ENCODE results near the gene CPXCR1. TPM values are rescaled to one million over a fixed set of nuclear protein-coding genes. Genes with fewer than 3 reads are reported as not detected.
"Not testable (repeated sequence)": the region's sequence is repeated elsewhere in the genome, so short reads cannot be mapped to it uniquely, and the experiment has no call there.

The CPXCR1 gene
- total RNA-seq (2021; ENCODE audit: unreplicated experiment) (not detected), Bru-seq, nascent RNA (not detected), BruChase-seq, experiment 1, labeled RNA remaining after a 2-hour chase (not detected), BruChase-seq, experiment 2, labeled RNA remaining after a 6-hour chase (not detected)
- polyA plus RNA-seq (2012; ENCODE audit: insufficient read length): not detected
- long read RNA-seq: 0 reads

GRCh38 chrX:88746925-88747324 is at the start of gene CPXCR1:
CPXCR1 (plus strand) TSS chrX:88747225; CDS start chrX:88753415, 6,190 bp downstream.
- TF ChIP-seq CTCF (IDR thresholded peaks at IDR 0.05): no peak
- intact Hi-C loops (cut with micrococcal nuclease; ENCODE audit: unreplicated experiment): no loop called here
- H3K27me3 ChIP-seq (ENCODE audit: control insufficient read depth, insufficient read depth, low read length): no peaks in the 10 kb centered on the region
- BruUV-seq (replicated peaks): no TSS peak
- ATAC-seq (no peak), DNase-seq (ENCODE audit: low read depth, low spot score) (no peak)
- no peak within 1 kb of the TSS for H3K4me3 ChIP-seq (ENCODE audit: low read depth in 2 of 2, low read length in 2 of 2)
- CTCF ChIA-PET: no interaction called here
- no peak within 1 kb of the TSS for H3K27ac ChIP-seq (ENCODE audit: low read length)
- H3K36me3 ChIP-seq (ENCODE audit: control insufficient read depth, insufficient read depth, low read length): no peaks in the 10 kb centered on the region
- POLR2A ChIA-PET: no interaction called here
- H3K4me1 ChIP-seq (ENCODE audit: control insufficient read depth, insufficient read depth, low read length): no peaks in the 10 kb centered on the region
- in situ Hi-C loops (cut with HindIII; ENCODE audit: low pct_unique_long_range_greater_than_20kb, low sequenced_read_pairs): no loop called here
- H3K9me3 ChIP-seq (ENCODE audit: control insufficient read depth, insufficient read depth, low read depth, low read length): no peaks in the 10 kb centered on the region

GRCh38 chrX:88735835-88736234 is 11.2 kb upstream of the CPXCR1 start:
- BruUV-seq (replicated peaks): no TSS peak
- TF ChIP-seq CTCF (IDR thresholded peaks at IDR 0.05) (no peak), SIN3A (IDR thresholded peaks at IDR 0.05; ENCODE audit: borderline replicate concordance, insufficient read depth, low read depth, low read length) (no peak), REST (IDR thresholded peaks at IDR 0.05; ENCODE audit: insufficient read depth in 1 of 2, low read depth in 2 of 2, low read length in 1 of 2) (no peak), POLR2AphosphoS5 (IDR thresholded peaks at IDR 0.05; ENCODE audit: low read depth, low read length) (no peak), TCF7L2 (IDR thresholded peaks at IDR 0.05; ENCODE audit: low read depth, low read length) (no peak)
- no peaks in the 10 kb centered on the region for H3K36me3 ChIP-seq (ENCODE audit: control insufficient read depth, insufficient read depth, low read length)
- in situ Hi-C loops (cut with HindIII; ENCODE audit: low pct_unique_long_range_greater_than_20kb, low sequenced_read_pairs): no loop called here
- no peaks in the 10 kb centered on the region for H3K9me3 ChIP-seq (ENCODE audit: control insufficient read depth, insufficient read depth, low read depth, low read length)
- intact Hi-C loops (cut with micrococcal nuclease; ENCODE audit: unreplicated experiment): no loop called here
- no peak overlapping the region for H3K27ac ChIP-seq (ENCODE audit: low read length)
- H3K27me3 ChIP-seq (ENCODE audit: control insufficient read depth, insufficient read depth, low read length): no peaks in the 10 kb centered on the region
- no peak for DNase-seq (ENCODE audit: low read depth, low spot score)
- ChIA-PET CTCF (no interaction called here), POLR2A (no interaction called here)
- H3K4me1 ChIP-seq (ENCODE audit: control insufficient read depth, insufficient read depth, low read length): no peaks in the 10 kb centered on the region
- H3K4me3 ChIP-seq (ENCODE audit: low read depth in 2 of 2, low read length in 2 of 2): no peak overlapping the region
- ATAC-seq: no peak

GRCh38 chrX:88746215-88746614 is 810 bp upstream of the CPXCR1 start:
- BruUV-seq (replicated peaks); ATAC-seq; DNase-seq (ENCODE audit: low read depth, low spot score); CTCF ChIA-PET; H3K4me3 ChIP-seq (ENCODE audit: low read depth in 2 of 2, low read length in 2 of 2); in situ Hi-C loops (cut with HindIII; ENCODE audit: low pct_unique_long_range_greater_than_20kb, low sequenced_read_pairs); H3K27me3 ChIP-seq (ENCODE audit: control insufficient read depth, insufficient read depth, low read length); H3K27ac ChIP-seq (ENCODE audit: low read length); H3K4me1 ChIP-seq (ENCODE audit: control insufficient read depth, insufficient read depth, low read length); H3K9me3 ChIP-seq (ENCODE audit: control insufficient read depth, insufficient read depth, low read depth, low read length); intact Hi-C loops (cut with micrococcal nuclease; ENCODE audit: unreplicated experiment); H3K36me3 ChIP-seq (ENCODE audit: control insufficient read depth, insufficient read depth, low read length); POLR2A ChIA-PET: not testable (repeated sequence)

- H3K4me3 ChIP-seq (ENCODE audit: low read depth in 2 of 2, low read length in 2 of 2); intact Hi-C loops (cut with micrococcal nuclease; ENCODE audit: unreplicated experiment); DNase-seq (ENCODE audit: low read depth, low spot score); H3K27me3 ChIP-seq (ENCODE audit: control insufficient read depth, insufficient read depth, low read length); H3K4me1 ChIP-seq (ENCODE audit: control insufficient read depth, insufficient read depth, low read length); BruUV-seq (replicated peaks); POLR2A ChIA-PET; H3K9me3 ChIP-seq (ENCODE audit: control insufficient read depth, insufficient read depth, low read depth, low read length); ATAC-seq; H3K27ac ChIP-seq (ENCODE audit: low read length); H3K36me3 ChIP-seq (ENCODE audit: control insufficient read depth, insufficient read depth, low read length); in situ Hi-C loops (cut with HindIII; ENCODE audit: low pct_unique_long_range_greater_than_20kb, low sequenced_read_pairs); CTCF ChIA-PET: not testable (repeated sequence)
Measured at GRCh38 chrX:88752339-88752738, 5.3 kb downstream of the CPXCR1 start.

Measured in Panc1 (cell line).